CD4-positive, alpha-beta T cell treated with Interleukin-6 for 4 hours (primary cell): Measurements from ENCODE around the gene LRRIQ3.
A peak's percentile ranks its signal among the peaks of the same experiment; 100 is the strongest.
"Not testable (repeated sequence)": the region's sequence is repeated elsewhere in the genome, so short reads cannot be mapped to it uniquely, and the experiment has no call there.

ENCODE experiments used
- DNase-seq: peaks from one replicate; pipeline ENCODE4 v3.0.0-alpha.2; 2020; ENCODE audit warnings: mixed read lengths

The LRRIQ3 gene

GRCh38 chr1:74197657-74198552 is at the start of gene LRRIQ3, which contains the start of gene FPGT:
Gene LRRIQ3, minus strand, starts transcription at chr1:74198176. Its CDS starts 14,492 bp downstream, at chr1:74183684.
Gene FPGT, plus strand, starts transcription at chr1:74198242. Its CDS starts 37 bp downstream, at chr1:74198279.
- DNase-seq: peak; percentile 96

GRCh38 chr1:74246315-74246714 is 48.3 kb upstream of the LRRIQ3 start:
- no peak for DNase-seq

GRCh38 chr1:74245168-74245772 is 47.3 kb upstream of the LRRIQ3 start:
- DNase-seq: no peak

- no peak for DNase-seq
Observed at GRCh38 chr1:74237787-74238186, 39.8 kb upstream of the LRRIQ3 start.

GRCh38 chr1:74237035-74237434 is 39.1 kb upstream of the LRRIQ3 start:
- no peak for DNase-seq

GRCh38 chr1:74236440-74236839 is 38.5 kb upstream of the LRRIQ3 start:
- DNase-seq: no peak

- DNase-seq: no peak
Observed at GRCh38 chr1:74235153-74235552, 37.2 kb upstream of the LRRIQ3 start, which contains the start of gene TNNI3K. Gene TNNI3K, plus strand, starts transcription at chr1:74235387. Its CDS starts 65 bp downstream, at chr1:74235452.

GRCh38 chr1:74223453-74223852 is 25.5 kb upstream of the LRRIQ3 start:
- DNase-seq: no peak

- no peak for DNase-seq
Observed at GRCh38 chr1:74222701-74223100, 24.7 kb upstream of the LRRIQ3 start.

- no peak for DNase-seq
Observed at GRCh38 chr1:74215229-74215628, 17.3 kb upstream of the LRRIQ3 start.

- no peak for DNase-seq
Observed at GRCh38 chr1:74205266-74205665, 7.3 kb upstream of the LRRIQ3 start.

GRCh38 chr1:74199504-74199903 is 1.5 kb upstream of the LRRIQ3 start:
- no peak for DNase-seq

- DNase-seq: no peak
Observed at GRCh38 chr1:74197255-74197654, 721 bp downstream of the LRRIQ3 start.

GRCh38 chr1:74195339-74195738 is 2.6 kb downstream of the LRRIQ3 start:
- DNase-seq: no peak

GRCh38 chr1:74193908-74194307 is 4.1 kb downstream of the LRRIQ3 start:
- no peak for DNase-seq

GRCh38 chr1:74180490-74180889 is 17.5 kb downstream of the LRRIQ3 start:
- no peak for DNase-seq

GRCh38 chr1:74174423-74174822 is 23.6 kb downstream of the LRRIQ3 start:
- not testable (repeated sequence) for DNase-seq

GRCh38 chr1:74162333-74162732 is 35.6 kb downstream of the LRRIQ3 start:
- no peak for DNase-seq

- no peak for DNase-seq
Observed at GRCh38 chr1:74161497-74161896, 36.5 kb downstream of the LRRIQ3 start.

GRCh38 chr1:74160046-74160445 is 37.9 kb downstream of the LRRIQ3 start:
- no peak for DNase-seq

GRCh38 chr1:74145086-74145485 is 52.9 kb downstream of the LRRIQ3 start:
- no peak for DNase-seq

- not testable (repeated sequence) for DNase-seq
Observed at GRCh38 chr1:74117370-74117769, 80.6 kb downstream of the LRRIQ3 start.

- no peak for DNase-seq
Observed at GRCh38 chr1:74113333-74113732, 84.6 kb downstream of the LRRIQ3 start.

- DNase-seq: no peak
Observed at GRCh38 chr1:74107394-74107793, 90.6 kb downstream of the LRRIQ3 start.
